Hepatocyte (in vitro differentiated cells): ENCODE measurements around the gene EYA3. TPM values are rescaled to one million over a fixed set of nuclear protein-coding genes. Genes with fewer than 3 reads are reported as not detected.
A peak's percentile ranks its signal among the peaks of the same experiment; 100 is the strongest.

Experiments used
- DNase-seq: peaks from one replicate; pipeline ENCODE4 v3.0.0-alpha.2; 2016; ENCODE audit warnings: low spot score
- H2AFZ ChIP-seq: fragments of 200-600 bp; sonication (generic); 2 replicates; pipeline ENCODE4 v1.6.0; 2016; ENCODE audit warnings: antibody characterized with exemption, mild to moderate bottlenecking
- H3K27ac ChIP-seq: fragments of 200-600 bp; sonication (generic); 2 replicates; pipeline ENCODE4 v1.5.1; 2016; ENCODE audit warnings: mild to moderate bottlenecking
- H3K27me3 ChIP-seq: fragments of 200-600 bp; sonication (generic); 2 replicates; pipeline ENCODE4 v1.6.1; 2016
- H3K36me3 ChIP-seq: fragments of 200-600 bp; sonication (generic); replicated peaks from 2 replicates; pipeline ENCODE4 v1.5.1; 2016; ENCODE audit warnings: low read depth; ENCODE audit not compliant: insufficient read depth
- H3K4me1 ChIP-seq: fragments of 200-600 bp; sonication (generic); 2 replicates; pipeline ENCODE4 v1.5.1; 2016; ENCODE audit warnings: mild to moderate bottlenecking, moderate library complexity; ENCODE audit not compliant: insufficient read depth
- H3K4me2 ChIP-seq: fragments of 200-600 bp; sonication (generic); 2 replicates; pipeline ENCODE4 v1.6.0; 2016
- H3K4me3 ChIP-seq: fragments of 200-600 bp; sonication (generic); 2 replicates; pipeline ENCODE4 v1.5.1; 2016; ENCODE audit warnings: mild to moderate bottlenecking
- H3K79me2 ChIP-seq: fragments of 200-600 bp; sonication (generic); 2 replicates; pipeline ENCODE4 v1.6.0; 2017; ENCODE audit warnings: mild to moderate bottlenecking
- H3K9me2 ChIP-seq: fragments of 200-600 bp; sonication (generic); replicated peaks from 2 replicates; pipeline ENCODE4 v1.6.0; 2017; ENCODE audit warnings: mild to moderate bottlenecking; ENCODE audit not compliant: insufficient read depth
- H3K9me3 ChIP-seq: fragments of 200-600 bp; sonication (generic); 2 replicates; pipeline ENCODE4 v1.5.1; 2016; ENCODE audit warnings: low read depth, mild to moderate bottlenecking
- H4K20me1 ChIP-seq: fragments of 200-600 bp; sonication (generic); 2 replicates; pipeline ENCODE4 v1.6.0; 2016; ENCODE audit warnings: mild to moderate bottlenecking; ENCODE audit not compliant: insufficient read depth, poor library complexity, severe bottlenecking
- CTCF ChIP-seq: fragments of 200-600 bp; sonication (generic); IDR thresholded peaks from 2 replicates; pipeline ENCODE4 v1.5.1; 2016; ENCODE audit warnings: antibody characterized with exemption, mild to moderate bottlenecking; ENCODE audit not compliant: poor library complexity
- EZH2 ChIP-seq: fragments of 200-600 bp; sonication (generic); IDR thresholded peaks from 2 replicates; pipeline ENCODE4 v1.6.1; 2016; ENCODE audit warnings: antibody characterized with exemption, mild to moderate bottlenecking, borderline replicate concordance
- EZH2phosphoT487 ChIP-seq: fragments of 200-600 bp; sonication (generic); IDR thresholded peaks from one replicate; pipeline ENCODE4 v1.6.1; 2018; ENCODE audit warnings: antibody characterized with exemption, mild to moderate bottlenecking, low read depth, moderate library complexity; ENCODE audit not compliant: unreplicated experiment, severe bottlenecking
- WGBS: methylation state at CpG from one replicate; pipeline ENCODE4 v1.1.6; 2016; ENCODE audit warnings: low lambda C conversion rate; ENCODE audit errors: missing lambda C conversion rate; 5-methylcytosine and 5-hydroxymethylcytosine counted together
- polyA plus RNA-seq: library from polyadenylated mRNA; unstranded; fragments of >200 nt; fragmentation: Nextera tagmentation; extraction: Ambion mirVana; gene quantifications from 2 replicates; pipeline ENCODE4 v1.2.1, GENCODE V29; 2016
- total RNA-seq: library from RNA; depleted of rRNA; stranded (reverse); fragments of >200 nt; gene quantifications from 2 replicates; pipeline ENCODE4 v1.2.3, GENCODE V29; 2014

Gene EYA3
- total and polyA plus RNA-seq, 2 experiments from 2014 or later = 4.2 to 19.9 TPM

- peak overlapping the region; percentile 30 for H3K4me2 ChIP-seq
- no peaks in the 10 kb centered on the region for H3K9me2 ChIP-seq
- no peaks in the 10 kb centered on the region for H3K9me3 ChIP-seq
- H2AFZ ChIP-seq = no peak overlapping the region
- H3K4me1 ChIP-seq = peaks cover 13% of the 10 kb centered on the region
- no peak overlapping the region for H3K4me3 ChIP-seq
- H3K27me3 ChIP-seq = no peaks in the 10 kb centered on the region
- 84% methylated on average over 8 of the region's 8 CpGs for WGBS
- H3K79me2 ChIP-seq = peaks cover 81% of the 10 kb centered on the region
- H3K27ac ChIP-seq = peak overlapping the region; percentile 50
- H4K20me1 ChIP-seq = peaks cover 6% of the 10 kb centered on the region
- DNase-seq = peak; percentile 18
- no peaks in the 10 kb centered on the region for H3K36me3 ChIP-seq
- no peak for TF ChIP-seq EZH2
- no peak for TF ChIP-seq CTCF
- no peak for TF ChIP-seq EZH2phosphoT487
Measured at GRCh38 chr1:28078680-28079626, 9.5 kb downstream of the EYA3 start.

GRCh38 chr1:28078262-28078661 lies 10.1 kb downstream of the EYA3 start:
- no peaks in the 10 kb centered on the region for H3K9me2 ChIP-seq
- no peak overlapping the region for H3K4me2 ChIP-seq
- H2AFZ ChIP-seq = no peak overlapping the region
- H3K36me3 ChIP-seq = no peaks in the 10 kb centered on the region
- peaks cover 81% of the 10 kb centered on the region for H3K79me2 ChIP-seq
- H3K27me3 ChIP-seq = no peaks in the 10 kb centered on the region
- H3K4me1 ChIP-seq = peaks cover 13% of the 10 kb centered on the region
- H3K27ac ChIP-seq = no peak overlapping the region
- WGBS = 93% methylated on average over 4 of the region's 4 CpGs
- no peaks in the 10 kb centered on the region for H3K9me3 ChIP-seq
- no peak overlapping the region for H3K4me3 ChIP-seq
- peaks cover 6% of the 10 kb centered on the region for H4K20me1 ChIP-seq
- no peak for DNase-seq
- TF ChIP-seq EZH2phosphoT487 (no peak), EZH2 (no peak), CTCF (no peak)

- no peak overlapping the region for H2AFZ ChIP-seq
- H3K27ac ChIP-seq = no peak overlapping the region
- no peak overlapping the region for H3K4me3 ChIP-seq
- H3K4me2 ChIP-seq = no peak overlapping the region
- 85% methylated on average over 1 of the region's 1 CpG for WGBS
- no peak for DNase-seq
- H3K36me3 ChIP-seq = no peaks in the 10 kb centered on the region
- peaks cover 9% of the 10 kb centered on the region for H4K20me1 ChIP-seq
- peaks cover 13% of the 10 kb centered on the region for H3K4me1 ChIP-seq
- peaks cover 82% of the 10 kb centered on the region for H3K79me2 ChIP-seq
- H3K27me3 ChIP-seq = no peaks in the 10 kb centered on the region
- H3K9me3 ChIP-seq = no peaks in the 10 kb centered on the region
- no peaks in the 10 kb centered on the region for H3K9me2 ChIP-seq
- TF ChIP-seq EZH2 (no peak), CTCF (no peak), EZH2phosphoT487 (no peak)
Measured at GRCh38 chr1:28074892-28075511, 13.4 kb downstream of the EYA3 start.
